H9 (cell line): Measurements from ENCODE around the gene GOLT1A. TPM values are rescaled to one million over a fixed set of nuclear protein-coding genes. Genes with fewer than 3 reads are reported as not detected.

Source experiments
- DNase-seq: peaks from one replicate; pipeline ENCODE4 v3.0.0-alpha.2; 2017
- H2AFZ ChIP-seq: one replicate; pipeline ENCODE4 v1.6.1; 2013; ENCODE audit warnings: mild to moderate bottlenecking, low read length, control low read depth, moderate library complexity
- H2AK5ac ChIP-seq: 2 replicates; pipeline ENCODE4 v1.6.1; 2013; ENCODE audit warnings: low read length, control low read depth, mixed read lengths; ENCODE audit not compliant: insufficient read length
- H2BK120ac ChIP-seq: one replicate; pipeline ENCODE4 v1.6.1; 2013; ENCODE audit warnings: low read depth, mild to moderate bottlenecking, low read length, control low read depth, inconsistent platforms; ENCODE audit not compliant: poor library complexity, severe bottlenecking
- H2BK12ac ChIP-seq: 2 replicates; pipeline ENCODE4 v1.6.1; 2013; ENCODE audit warnings: low read length, control low read depth, mixed read lengths, low read depth; ENCODE audit not compliant: insufficient read length
- H2BK15ac ChIP-seq: 2 replicates; pipeline ENCODE4 v1.6.1; 2013; ENCODE audit warnings: low read depth, low read length, control low read depth
- H2BK20ac ChIP-seq: one replicate; pipeline ENCODE4 v1.6.1; 2013; ENCODE audit warnings: low read depth, mild to moderate bottlenecking, low read length, control low read depth, inconsistent platforms; ENCODE audit not compliant: poor library complexity, severe bottlenecking
- H2BK5ac ChIP-seq: 2 replicates; pipeline ENCODE4 v1.6.1; 2013; ENCODE audit warnings: low read length, control low read depth, mixed read lengths; ENCODE audit not compliant: insufficient read length
- H3K14ac ChIP-seq: 2 replicates; pipeline ENCODE4 v1.6.1; 2013; ENCODE audit warnings: low read length, control low read depth; ENCODE audit not compliant: insufficient read depth
- H3K18ac ChIP-seq: 2 replicates; pipeline ENCODE4 v1.6.1; 2013; ENCODE audit warnings: low read depth, mild to moderate bottlenecking, mixed read lengths, low read length, control low read depth; ENCODE audit not compliant: insufficient read length
- H3K23ac ChIP-seq: 2 replicates; pipeline ENCODE4 v1.6.1; 2013; ENCODE audit warnings: low read length, control low read depth, mixed read lengths, low read depth; ENCODE audit not compliant: insufficient read length
- H3K23me2 ChIP-seq: 2 replicates; pipeline ENCODE4 v1.6.1; 2013; ENCODE audit warnings: low read depth, mild to moderate bottlenecking, mixed read lengths, low read length, control low read depth; ENCODE audit not compliant: insufficient read length, poor library complexity, severe bottlenecking
- H3K27ac ChIP-seq: 2 replicates; pipeline ENCODE4 v1.5.1; 2013; ENCODE audit warnings: low read length, control low read depth, mixed read lengths, low read depth; ENCODE audit not compliant: insufficient read length
- H3K27me3 ChIP-seq: 2 replicates; pipeline ENCODE4 v1.6.1; 2013; ENCODE audit warnings: low read length, control low read depth, inconsistent platforms; ENCODE audit not compliant: insufficient read depth
- H3K4ac ChIP-seq: 2 replicates; pipeline ENCODE4 v1.6.1; 2013; ENCODE audit warnings: low read depth, mild to moderate bottlenecking, control low read depth, inconsistent platforms, low read length, moderate library complexity
- H3K4me1 ChIP-seq: 2 replicates; pipeline ENCODE4 v1.6.1; 2013; ENCODE audit warnings: low read length, control low read depth, inconsistent platforms; ENCODE audit not compliant: insufficient read depth
- H3K4me2 ChIP-seq: 2 replicates; pipeline ENCODE4 v1.6.1; 2013; ENCODE audit warnings: low read length, control low read depth, mixed read lengths; ENCODE audit not compliant: insufficient read length, insufficient read depth
- H3K56ac ChIP-seq: 2 replicates; pipeline ENCODE4 v1.6.1; 2013; ENCODE audit warnings: low read depth, mild to moderate bottlenecking, mixed read lengths, low read length, control low read depth; ENCODE audit not compliant: insufficient read length
- H3K79me1 ChIP-seq: 2 replicates; pipeline ENCODE4 v1.6.1; 2013; ENCODE audit warnings: low read depth, mild to moderate bottlenecking, moderate library complexity, low read length, control low read depth, inconsistent platforms; ENCODE audit not compliant: insufficient read depth, poor library complexity, severe bottlenecking
- H3K79me2 ChIP-seq: 2 replicates; pipeline ENCODE4 v1.6.1; 2013; ENCODE audit warnings: low read length, control low read depth, inconsistent platforms; ENCODE audit not compliant: insufficient read depth
- H3K9ac ChIP-seq: 2 replicates; pipeline ENCODE4 v1.6.1; 2013; ENCODE audit warnings: low read length, control low read depth, mixed read lengths; ENCODE audit not compliant: insufficient read length; ENCODE audit errors: extremely low read depth
- H3K9me3 ChIP-seq: one replicate; pipeline ENCODE4 v1.6.1; 2013; ENCODE audit warnings: low read depth, low read length, inconsistent platforms; ENCODE audit not compliant: control insufficient read depth
- H3T11ph ChIP-seq: one replicate; pipeline ENCODE4 v1.6.1; 2013; ENCODE audit warnings: mild to moderate bottlenecking, low read length, control low read depth, inconsistent platforms
- H4K20me1 ChIP-seq: one replicate; pipeline ENCODE4 v1.6.1; 2013; ENCODE audit not compliant: control insufficient read depth, insufficient read length, insufficient read depth
- H4K5ac ChIP-seq: 2 replicates; pipeline ENCODE4 v1.6.1; 2013; ENCODE audit warnings: low read depth, mild to moderate bottlenecking, mixed read lengths, low read length, control low read depth; ENCODE audit not compliant: insufficient read length
- H4K8ac ChIP-seq: replicated peaks from 2 replicates; pipeline ENCODE4 v1.6.1; 2013; ENCODE audit warnings: low read length, control low read depth, mixed read lengths, low read depth; ENCODE audit not compliant: insufficient read length
- H4K91ac ChIP-seq: 2 replicates; pipeline ENCODE4 v1.6.1; 2013; ENCODE audit warnings: low read depth, mild to moderate bottlenecking, moderate library complexity, mixed read lengths, low read length, control low read depth; ENCODE audit not compliant: insufficient read length
- H3K27ac Mint-ChIP-seq, 3 experiments: 2 replicates in 2 of 3; 3 replicates in 1 of 3; pipeline ENCODE4 v1.8.0; 2020 to 2021; ENCODE audit warnings: mixed read lengths in 3 of 3, mild to moderate bottlenecking in 1 of 3, moderate library complexity in 1 of 3
- H3K27me3 Mint-ChIP-seq: 2 replicates; pipeline ENCODE4 v1.8.0; 2021; ENCODE audit warnings: low read depth, mild to moderate bottlenecking, moderate library complexity, mixed read lengths
- H3K36me3 Mint-ChIP-seq, 3 experiments: 2 replicates in 2 of 3; 3 replicates in 1 of 3; pipeline ENCODE4 v1.8.0; 2020 to 2021; ENCODE audit warnings: low read depth in 3 of 3, mixed read lengths in 3 of 3; ENCODE audit not compliant: insufficient read depth in 1 of 3
- H3K4me1 Mint-ChIP-seq, 2 experiments: 2 replicates each; pipeline ENCODE4 v1.8.0; 2020; ENCODE audit warnings: mixed read lengths in 2 of 2
- H3K4me3 Mint-ChIP-seq, 2 experiments: 2 replicates in 1 of 2; 3 replicates in 1 of 2; pipeline ENCODE4 v1.8.0; 2020 to 2021; ENCODE audit warnings: mild to moderate bottlenecking in 2 of 2, mixed read lengths in 2 of 2, moderate library complexity in 1 of 2
- H3K9me3 Mint-ChIP-seq, 2 experiments: 2 replicates in 1 of 2; 3 replicates in 1 of 2; pipeline ENCODE4 v1.8.0; 2020; ENCODE audit warnings: mild to moderate bottlenecking in 2 of 2, mixed read lengths in 2 of 2, moderate library complexity in 1 of 2
- WGBS: extraction: QIAGEN DNeasy Blood & Tissue Kit; methylation state at CpG from one replicate; pipeline ENCODE4 v1.1.7; 2013; ENCODE audit warnings: missing lambda C conversion rate, low lambda C conversion rate, mixed read lengths; ENCODE audit not compliant: insufficient read length; ENCODE audit errors: extremely low coverage; 5-methylcytosine and 5-hydroxymethylcytosine counted together
- total RNA-seq: library from RNA; stranded (reverse); gene quantifications from 2 replicates; pipeline ENCODE4 v1.2.1, GENCODE V29; 2021
- TF ChIP-seq, protein P1 (sequence below): fragments of 200-600 bp; sonication (generic); conservative IDR thresholded peaks from 3 replicates; pipeline ENCODE4 v1.8.0; 2021; ENCODE audit warnings: antibody characterized with exemption, mild to moderate bottlenecking

The GOLT1A gene
- total RNA-seq, 1 experiment from 2014 or later, result 4.2 TPM

DNA sequence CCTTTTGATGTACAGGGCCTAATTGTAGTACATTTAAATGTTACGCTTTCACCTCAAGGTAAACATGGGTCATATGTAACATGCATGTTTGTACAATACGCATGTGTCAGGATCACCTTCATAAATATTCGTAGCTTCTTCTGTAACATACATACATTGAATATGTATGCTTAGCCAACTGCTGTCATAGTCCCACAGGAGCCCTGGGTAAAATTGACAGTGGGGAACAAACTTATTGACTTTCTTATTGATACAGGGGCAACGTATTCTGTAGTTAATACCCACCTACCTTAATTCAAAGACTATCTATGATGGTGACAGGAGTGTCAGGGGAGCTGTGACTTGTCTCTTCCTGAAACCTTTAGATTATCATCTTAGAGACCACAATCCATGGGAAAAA is 43.9 kb downstream of the GOLT1A start:
- Histone ChIP-seq H3K27me3 (no peaks in the 10 kb centered on the region), H3K23me2 (no peaks in the 10 kb centered on the region), H4K20me1 (no peaks in the 10 kb centered on the region), H2BK20ac (no peak overlapping the region), H3K23ac (no peak overlapping the region), H3K4ac (no peak overlapping the region), H2AK5ac (no peak overlapping the region), H3K79me2 (no peaks in the 10 kb centered on the region), H4K8ac (no peak overlapping the region), H3K4me2 (no peak overlapping the region), H3K9ac (no peak overlapping the region), H2BK5ac (no peak overlapping the region), H4K91ac (no peak overlapping the region), H3K18ac (no peak overlapping the region), H2BK15ac (no peak overlapping the region), H2AFZ (no peak overlapping the region), H3T11ph (no peak overlapping the region), H3K27ac (no peak overlapping the region), H2BK120ac (no peak overlapping the region), H3K56ac (no peak overlapping the region), H2BK12ac (no peak overlapping the region), H3K9me3 (peaks cover 21% of the 10 kb centered on the region), H3K4me1 (no peaks in the 10 kb centered on the region), H3K79me1 (no peaks in the 10 kb centered on the region), H4K5ac (no peak overlapping the region), H3K14ac (no peak overlapping the region)
- no peak overlapping the region for H3K27ac Mint-ChIP-seq
- H3K36me3 Mint-ChIP-seq, result peaks cover 0 to 17% (median 8%) of the 10 kb centered on the region in 3 experiments; a peak in 5 of 7 replicates
- DNase-seq, result no peak
- no peak overlapping the region for H3K4me3 Mint-ChIP-seq
- H3K4me1 Mint-ChIP-seq, result no peaks in the 10 kb centered on the region
- WGBS, result no CpG with 5 or more reads among the region's 4 CpGs
- TF ChIP-seq, protein P1, sequence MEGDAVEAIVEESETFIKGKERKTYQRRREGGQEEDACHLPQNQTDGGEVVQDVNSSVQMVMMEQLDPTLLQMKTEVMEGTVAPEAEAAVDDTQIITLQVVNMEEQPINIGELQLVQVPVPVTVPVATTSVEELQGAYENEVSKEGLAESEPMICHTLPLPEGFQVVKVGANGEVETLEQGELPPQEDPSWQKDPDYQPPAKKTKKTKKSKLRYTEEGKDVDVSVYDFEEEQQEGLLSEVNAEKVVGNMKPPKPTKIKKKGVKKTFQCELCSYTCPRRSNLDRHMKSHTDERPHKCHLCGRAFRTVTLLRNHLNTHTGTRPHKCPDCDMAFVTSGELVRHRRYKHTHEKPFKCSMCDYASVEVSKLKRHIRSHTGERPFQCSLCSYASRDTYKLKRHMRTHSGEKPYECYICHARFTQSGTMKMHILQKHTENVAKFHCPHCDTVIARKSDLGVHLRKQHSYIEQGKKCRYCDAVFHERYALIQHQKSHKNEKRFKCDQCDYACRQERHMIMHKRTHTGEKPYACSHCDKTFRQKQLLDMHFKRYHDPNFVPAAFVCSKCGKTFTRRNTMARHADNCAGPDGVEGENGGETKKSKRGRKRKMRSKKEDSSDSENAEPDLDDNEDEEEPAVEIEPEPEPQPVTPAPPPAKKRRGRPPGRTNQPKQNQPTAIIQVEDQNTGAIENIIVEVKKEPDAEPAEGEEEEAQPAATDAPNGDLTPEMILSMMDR, result no peak
- peaks cover 32 to 37% of the 10 kb centered on the region in 2 experiments for H3K9me3 Mint-ChIP-seq
- peaks cover 23% of the 10 kb centered on the region for H3K27me3 Mint-ChIP-seq
